Measurements from ENCODE around the gene MAML2. TPM values are rescaled to one million over a fixed set of nuclear protein-coding genes. Genes with fewer than 3 reads are reported as not detected.

The MAML2 gene
- total and polyA plus RNA-seq, 4 donors = 3.8 to 41.8 (median 13.7) TPM

DNA sequence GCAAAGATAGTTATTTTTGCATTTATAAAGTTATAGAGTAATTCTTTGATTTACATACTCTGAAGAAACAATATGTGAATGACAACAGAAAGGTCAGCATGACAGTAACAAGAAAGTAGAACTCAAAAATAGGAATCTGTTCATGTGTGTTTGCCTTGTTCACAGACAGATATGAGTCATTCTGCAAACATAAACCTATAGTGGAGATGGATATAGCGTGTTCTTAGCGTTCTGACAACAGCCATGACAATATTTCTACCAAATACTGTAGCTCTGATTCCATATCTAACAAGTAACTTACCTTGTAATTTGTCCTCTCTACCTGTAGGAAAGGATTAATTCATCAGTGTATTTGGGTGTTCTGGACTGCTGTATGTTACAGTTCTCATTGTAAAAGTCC, 210.6 kb downstream of the MAML2 start:
- TF ChIP-seq, protein P1, sequence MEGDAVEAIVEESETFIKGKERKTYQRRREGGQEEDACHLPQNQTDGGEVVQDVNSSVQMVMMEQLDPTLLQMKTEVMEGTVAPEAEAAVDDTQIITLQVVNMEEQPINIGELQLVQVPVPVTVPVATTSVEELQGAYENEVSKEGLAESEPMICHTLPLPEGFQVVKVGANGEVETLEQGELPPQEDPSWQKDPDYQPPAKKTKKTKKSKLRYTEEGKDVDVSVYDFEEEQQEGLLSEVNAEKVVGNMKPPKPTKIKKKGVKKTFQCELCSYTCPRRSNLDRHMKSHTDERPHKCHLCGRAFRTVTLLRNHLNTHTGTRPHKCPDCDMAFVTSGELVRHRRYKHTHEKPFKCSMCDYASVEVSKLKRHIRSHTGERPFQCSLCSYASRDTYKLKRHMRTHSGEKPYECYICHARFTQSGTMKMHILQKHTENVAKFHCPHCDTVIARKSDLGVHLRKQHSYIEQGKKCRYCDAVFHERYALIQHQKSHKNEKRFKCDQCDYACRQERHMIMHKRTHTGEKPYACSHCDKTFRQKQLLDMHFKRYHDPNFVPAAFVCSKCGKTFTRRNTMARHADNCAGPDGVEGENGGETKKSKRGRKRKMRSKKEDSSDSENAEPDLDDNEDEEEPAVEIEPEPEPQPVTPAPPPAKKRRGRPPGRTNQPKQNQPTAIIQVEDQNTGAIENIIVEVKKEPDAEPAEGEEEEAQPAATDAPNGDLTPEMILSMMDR (IDR thresholded peaks at IDR 0.05; ENCODE audit: control extremely low read depth, extremely low read depth) = no peak
- H3K36me3 ChIP-seq (ENCODE audit: control insufficient read depth in 4 of 4, insufficient read depth in 4 of 4, low read length in 4 of 4) = no peaks in the 10 kb centered on the region
- no peak overlapping the region for H3K4me3 ChIP-seq
- H3K4me1 ChIP-seq (ENCODE audit: control insufficient read depth in 5 of 5, insufficient read depth in 5 of 5, low read length in 5 of 5) = peaks cover 0 to 25% (median 5%) of the 10 kb centered on the region in 5 donors
- no peaks in the 10 kb centered on the region for H3K27me3 ChIP-seq (ENCODE audit: control insufficient read depth in 3 of 3, insufficient read depth in 3 of 3, low read length in 2 of 3)
- ATAC-seq (ENCODE audit: insufficient read depth, low FRiP score) = no peak
- no peak overlapping the region for H3K9ac ChIP-seq (ENCODE audit: insufficient read depth in 1 of 2, low read length in 2 of 2)
- H3K9me3 ChIP-seq (ENCODE audit: control insufficient read depth in 4 of 4, insufficient read depth in 3 of 4, low read length in 3 of 4) = no peaks in the 10 kb centered on the region
- no peak for DNase-seq
- WGBS, 2 donors = 88 to 96% methylated on average over 2 of the region's 2 CpGs
- H3K27ac ChIP-seq (ENCODE audit: low read depth in 1 of 2, low read length in 1 of 2) = no peak overlapping the region

DNA sequence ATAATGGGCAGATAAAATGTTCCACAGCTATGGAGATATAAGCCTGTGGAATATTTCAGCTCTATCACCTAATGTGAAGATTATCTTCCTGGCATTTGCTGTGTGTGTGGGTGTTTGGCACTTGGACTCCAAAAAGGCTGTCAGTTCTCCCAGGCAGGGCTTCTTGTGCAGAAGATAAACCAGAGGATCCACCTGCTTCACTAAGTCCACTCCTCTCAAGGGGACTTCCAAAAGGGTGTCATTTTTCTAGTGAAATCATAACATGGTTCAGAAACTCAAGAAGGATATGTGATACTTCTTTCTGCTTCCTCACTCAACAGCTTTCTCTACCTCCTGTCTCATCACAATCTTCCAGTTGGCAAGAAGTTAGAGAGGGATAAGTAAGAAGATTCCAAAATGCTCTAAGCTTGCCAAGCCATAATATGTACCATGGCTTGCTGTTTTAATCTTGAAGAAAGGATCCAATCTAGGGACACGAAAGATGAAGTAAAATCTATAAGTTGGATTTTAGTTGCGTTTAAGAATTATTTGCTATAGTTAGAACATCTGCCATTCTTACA, 212.9 kb downstream of the MAML2 start:
- Histone ChIP-seq H3K27ac (ENCODE audit: low read depth in 1 of 2, low read length in 1 of 2) (no peak overlapping the region), H3K4me3 (no peak overlapping the region), H3K27me3 (ENCODE audit: control insufficient read depth in 3 of 3, insufficient read depth in 3 of 3, low read length in 2 of 3) (no peaks in the 10 kb centered on the region), H3K9me3 (ENCODE audit: control insufficient read depth in 4 of 4, insufficient read depth in 3 of 4, low read length in 3 of 4) (no peaks in the 10 kb centered on the region), H3K9ac (ENCODE audit: insufficient read depth in 1 of 2, low read length in 2 of 2) (no peak overlapping the region), H3K36me3 (ENCODE audit: control insufficient read depth in 4 of 4, insufficient read depth in 4 of 4, low read length in 4 of 4) (no peaks in the 10 kb centered on the region), H3K4me1 (ENCODE audit: control insufficient read depth in 5 of 5, insufficient read depth in 5 of 5, low read length in 5 of 5) (peaks cover 0 to 17% (median 0%) of the 10 kb centered on the region in 5 donors)
- no peak for ATAC-seq (ENCODE audit: insufficient read depth, low FRiP score)
- 96 to 99% methylated on average over 2 of the region's 2 CpGs for WGBS, 2 donors
- no peak for DNase-seq
- TF ChIP-seq, protein P1 (IDR thresholded peaks at IDR 0.05; ENCODE audit: control extremely low read depth, extremely low read depth) = no peak

DNA sequence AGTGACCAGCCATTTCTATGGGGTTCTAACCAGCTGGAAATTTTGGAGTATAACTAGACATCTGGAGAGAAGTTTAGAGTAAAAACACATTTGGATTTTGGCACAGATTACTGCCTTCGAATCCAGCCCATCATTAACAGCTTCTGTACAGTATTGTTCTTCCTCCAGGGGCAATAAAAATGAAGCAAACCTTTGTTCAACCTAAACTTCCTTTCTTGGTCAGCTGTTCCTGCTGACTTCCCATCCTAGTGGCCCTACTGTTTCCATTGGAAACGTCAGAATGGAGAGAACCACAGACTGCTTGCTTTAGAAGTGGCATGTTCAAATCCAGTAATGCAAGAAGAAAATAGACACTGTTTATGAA, 215.4 kb downstream of the MAML2 start:
- WGBS, 2 donors = 33 to 51% methylated on average over 2 of the region's 2 CpGs
- no peak overlapping the region for H3K9ac ChIP-seq (ENCODE audit: insufficient read depth in 1 of 2, low read length in 2 of 2)
- ATAC-seq (ENCODE audit: insufficient read depth, low FRiP score) (no peak), DNase-seq (peak in 2 of 3 donors; percentile 82 to 87)
- peaks cover 0 to 14% (median 0%) of the 10 kb centered on the region in 5 donors for H3K4me1 ChIP-seq (ENCODE audit: control insufficient read depth in 5 of 5, insufficient read depth in 5 of 5, low read length in 5 of 5)
- no peaks in the 10 kb centered on the region for H3K36me3 ChIP-seq (ENCODE audit: control insufficient read depth in 4 of 4, insufficient read depth in 4 of 4, low read length in 4 of 4)
- no peak overlapping the region for H3K27ac ChIP-seq (ENCODE audit: low read depth in 1 of 2, low read length in 1 of 2)
- TF ChIP-seq, protein P1 (IDR thresholded peaks at IDR 0.05; ENCODE audit: control extremely low read depth, extremely low read depth) = no peak
- H3K9me3 ChIP-seq (ENCODE audit: control insufficient read depth in 4 of 4, insufficient read depth in 3 of 4, low read length in 3 of 4) = no peaks in the 10 kb centered on the region
- no peak overlapping the region for H3K4me3 ChIP-seq
- no peaks in the 10 kb centered on the region for H3K27me3 ChIP-seq (ENCODE audit: control insufficient read depth in 3 of 3, insufficient read depth in 3 of 3, low read length in 2 of 3)
